IMR-90 (cell line): ENCODE results near the gene RAB9B. TPM values are rescaled to one million over a fixed set of nuclear protein-coding genes. Genes with fewer than 3 reads are reported as not detected.
A peak's percentile ranks its signal among the peaks of the same experiment; 100 is the strongest.

Source experiments
- ATAC-seq: fragments of 200-7000 bp; cut with Tn5 transposase; 2 replicates; pipeline ENCODE4 v1.9.1; 2020; ENCODE audit warnings: low read depth, mild to moderate bottlenecking, moderate library complexity
- BruUV-seq: library from RNA; stranded (reverse); fragments of 400-500 nt; replicated peaks from 2 replicates; lab custom pipeline; 2021; lab: Mats Ljungman, UMichigan
- CTCF ChIA-PET: fragments of 300-600 bp; formaldehyde crosslinking; extraction: SDS; loops from one replicate; lab custom pipeline; 2021; ENCODE audit warnings: antibody characterized with exemption; lab: Yijun Ruan, JAX
- POLR2A ChIA-PET: fragments of 300-600 bp; sonication (Branson Sonifier 250); formaldehyde crosslinking; loops from one replicate; lab custom pipeline; 2022; ENCODE audit warnings: antibody characterized with exemption; ENCODE audit not compliant: unreplicated experiment; lab: Charles Lee
- DNase-seq: peaks from one replicate; pipeline ENCODE4 v3.0.0; 2013
- H2AFZ ChIP-seq: replicated peaks from 2 replicates; pipeline ENCODE3; 2013; ENCODE audit warnings: low read length, mild to moderate bottlenecking; ENCODE audit not compliant: poor library complexity
- H2AK5ac ChIP-seq: 2 replicates; pipeline ENCODE4 v1.6.1; 2013; ENCODE audit warnings: low read depth, low read length, inconsistent platforms
- H2AK9ac ChIP-seq: replicated peaks from 2 replicates; pipeline ENCODE3; 2013; ENCODE audit warnings: mild to moderate bottlenecking, low read depth, low read length, moderate library complexity; ENCODE audit not compliant: poor library complexity
- H2BK120ac ChIP-seq: 2 replicates; pipeline ENCODE4 v1.6.1; 2013; ENCODE audit warnings: low read depth, low read length, inconsistent platforms
- H2BK15ac ChIP-seq: 3 replicates; pipeline ENCODE4 v1.6.1; 2013; ENCODE audit warnings: low read depth, low read length, inconsistent platforms
- H2BK20ac ChIP-seq: 2 replicates; pipeline ENCODE4 v1.6.1; 2013; ENCODE audit warnings: low read depth, mild to moderate bottlenecking, inconsistent platforms, low read length, moderate library complexity
- H2BK5ac ChIP-seq: 2 replicates; pipeline ENCODE4 v1.6.1; 2013; ENCODE audit warnings: mild to moderate bottlenecking, low read depth, low read length, inconsistent platforms; ENCODE audit not compliant: poor library complexity, severe bottlenecking
- H3K14ac ChIP-seq: replicated peaks from 2 replicates; pipeline ENCODE4 v1.6.1; 2013; ENCODE audit warnings: low read depth, low read length, inconsistent platforms
- H3K18ac ChIP-seq: 2 replicates; pipeline ENCODE4 v1.6.1; 2013; ENCODE audit warnings: low read depth, low read length, control low read depth
- H3K23ac ChIP-seq: 2 replicates; pipeline ENCODE4 v1.6.1; 2013; ENCODE audit warnings: low read depth, low read length, inconsistent platforms
- H3K27ac ChIP-seq: 2 replicates; pipeline ENCODE4 v1.5.1; 2013; ENCODE audit warnings: mild to moderate bottlenecking, control low read depth, low read length; ENCODE audit not compliant: insufficient read depth
- H3K27me3 ChIP-seq: 2 replicates; pipeline ENCODE4 v1.6.1; 2013; ENCODE audit warnings: low read length; ENCODE audit not compliant: control insufficient read depth, insufficient read depth
- H3K36me3 ChIP-seq: 2 replicates; pipeline ENCODE4 v1.6.1; 2013; ENCODE audit warnings: low read length, mixed read lengths; ENCODE audit not compliant: control insufficient read depth, insufficient read depth
- H3K4ac ChIP-seq: 2 replicates; pipeline ENCODE4 v1.6.1; 2013; ENCODE audit warnings: low read depth, low read length, inconsistent platforms
- H3K4me1 ChIP-seq: 2 replicates; pipeline ENCODE4 v1.6.1; 2013; ENCODE audit warnings: low read length, mixed read lengths; ENCODE audit not compliant: control insufficient read depth, insufficient read depth
- H3K4me2 ChIP-seq: 2 replicates; pipeline ENCODE4 v1.6.1; 2013; ENCODE audit warnings: low read depth, mild to moderate bottlenecking, control low read depth, low read length, moderate library complexity
- H3K4me3 ChIP-seq: 2 replicates; pipeline ENCODE4 v1.5.1; 2013; ENCODE audit warnings: low read depth, mild to moderate bottlenecking, control low read depth, low read length, moderate library complexity; ENCODE audit not compliant: insufficient read depth
- H3K56ac ChIP-seq: 2 replicates; pipeline ENCODE4 v1.6.1; 2013; ENCODE audit warnings: low read length, inconsistent platforms; ENCODE audit not compliant: insufficient read depth; ENCODE audit errors: extremely low read depth
- H3K79me1 ChIP-seq, 2 experiments: 2 replicates each; pipeline ENCODE4 v1.6.1; 2013; ENCODE audit warnings: low read length in 2 of 2, inconsistent platforms in 1 of 2, low read depth in 1 of 2
- H3K9ac ChIP-seq: 2 replicates; pipeline ENCODE4 v1.6.1; 2013; ENCODE audit warnings: low read depth, low read length, control low read depth
- H3K9me1 ChIP-seq: 2 replicates; pipeline ENCODE4 v1.6.1; 2013; ENCODE audit warnings: low read length, inconsistent platforms; ENCODE audit not compliant: insufficient read depth
- H3K9me3 ChIP-seq: 2 replicates; pipeline ENCODE4 v1.6.1; 2013; ENCODE audit warnings: low read length; ENCODE audit not compliant: control insufficient read depth, insufficient read depth
- H4K20me1 ChIP-seq: 2 replicates; pipeline ENCODE4 v1.6.1; 2013; ENCODE audit warnings: low read length, inconsistent platforms; ENCODE audit not compliant: insufficient read depth
- H4K5ac ChIP-seq: 2 replicates; pipeline ENCODE4 v1.6.1; 2013; ENCODE audit warnings: mild to moderate bottlenecking, low read depth, low read length, control low read depth
- H4K8ac ChIP-seq, 2 experiments: 2 replicates each; pipeline ENCODE4 v1.6.1; 2013; ENCODE audit warnings: low read depth in 2 of 2, low read length in 2 of 2, control low read depth in 1 of 2, inconsistent platforms in 1 of 2
- H4K91ac ChIP-seq: 2 replicates; pipeline ENCODE4 v1.6.1; 2013; ENCODE audit warnings: low read depth, low read length, inconsistent platforms; ENCODE audit not compliant: insufficient read depth
- RAD21 ChIP-seq: IDR thresholded peaks from 2 replicates; pipeline ENCODE4 v1.6.1; 2012; ENCODE audit warnings: low read length, improper control_type of control experiment
- USF2 ChIP-seq: fragments of 150-350 bp; IDR thresholded peaks from 2 replicates; pipeline ENCODE4 v1.6.1; 2017; ENCODE audit warnings: mild to moderate bottlenecking, antibody characterized with exemption, low read length, low read depth
- WGBS, 2 experiments: methylation state at CpG; one replicate each; pipeline versions ENCODE4 v1.1.5 to v1.1.7; 2013; ENCODE audit warnings: missing lambda C conversion rate in 2 of 2; ENCODE audit not compliant: insufficient read length in 1 of 2; ENCODE audit errors: extremely low coverage in 2 of 2; 5-methylcytosine and 5-hydroxymethylcytosine counted together
- dilution Hi-C: fragments of 300-500 bp; cut with HindIII; formaldehyde crosslinking; loops from one replicate; pipeline ENCODE4 v1.14.3; 2018; ENCODE audit warnings: low sequenced_read_pairs; ENCODE audit not compliant: unreplicated experiment
- in situ Hi-C: fragments of 300-500 bp; cut with MboI; formaldehyde crosslinking; loops from 3 replicates; pipeline ENCODE4 v1.14.3; 2019; ENCODE audit warnings: low sequenced_read_pairs, inconsistent platforms, mixed read lengths
- intact Hi-C: fragments of 100-400 bp; cut with micrococcal nuclease; formaldehyde crosslinking; loops from 2 replicates; pipeline ENCODE4 v1.10.0; 2022
- polyA plus RNA-seq, 3 experiments: library from polyadenylated mRNA; depleted of rRNA; stranded (reverse); fragments of >200 nt; gene quantifications; 2 replicates each; pipeline ENCODE4 v1.2.3, GENCODE V29; 2012; ENCODE audit warnings: low replicate concordance in 1 of 3
- total RNA-seq: library from RNA; depleted of rRNA; stranded (reverse); fragments of >200 nt; gene quantifications from 2 replicates; pipeline ENCODE4 v1.2.3, GENCODE V29; 2012

RAB9B gene
- total and polyA plus RNA-seq, 2 of the 4 experiments (the other 2 are of a cell fraction): 0.58 to 0.90 TPM

GRCh38 chrX:103878466-103879122, 46.5 kb upstream of the RAB9B start:
- in situ Hi-C loops (no loop called here), dilution Hi-C loops (no loop called here), intact Hi-C loops (no loop called here)
- Histone ChIP-seq H3K27ac (no peak overlapping the region), H3K23ac (no peak overlapping the region), H3K56ac (no peak overlapping the region), H2BK120ac (no peak overlapping the region), H3K36me3 (no peaks in the 10 kb centered on the region), H3K18ac (0 out of 2 replicates have a peak overlapping the region, but pooled peaks have one; percentile 52), H2BK15ac (no peak overlapping the region), H4K5ac (no peak overlapping the region), H3K79me1 (no peaks in the 10 kb centered on the region), H4K8ac (no peak overlapping the region), H2BK5ac (no peak overlapping the region), H4K20me1 (no peaks in the 10 kb centered on the region), H3K9ac (no peak overlapping the region), H3K4me3 (no peak overlapping the region), H2AFZ (no peak overlapping the region), H4K91ac (no peak overlapping the region), H3K4me2 (no peak overlapping the region), H2AK9ac (no peak overlapping the region), H3K27me3 (peaks cover 2% of the 10 kb centered on the region), H2AK5ac (no peak overlapping the region), H2BK20ac (no peak overlapping the region), H3K14ac (no peak overlapping the region), H3K9me1 (no peaks in the 10 kb centered on the region), H3K9me3 (no peaks in the 10 kb centered on the region), H3K4me1 (peaks cover 2% of the 10 kb centered on the region; the same call in 1 of the 2 replicates), H3K4ac (no peak overlapping the region)
- POLR2A ChIA-PET: no interaction called here
- WGBS, 2 experiments: 33% methylated on average over 1 of the region's 8 CpGs; no CpG with 5 or more reads in 1 of the 2 experiments
- no TSS peak for BruUV-seq
- peak; percentile 68 for DNase-seq
- CTCF ChIA-PET: no interaction called here
- peak; percentile 59; the same call in 1 of the 2 replicates for ATAC-seq
- TF ChIP-seq RAD21: no peak
- peak; percentile 33; the same call in 1 of the 2 replicates for TF ChIP-seq USF2
